GM12874 (cell line): ENCODE results near the gene CISD1.

Experiments used
- CTCF ChIP-seq: IDR thresholded peaks from 2 replicates; pipeline ENCODE4 v1.5.1; 2011; ENCODE audit warnings: low read depth, mild to moderate bottlenecking, control low read depth, low read length, moderate library complexity; ENCODE audit not compliant: insufficient read depth

CISD1 gene

GRCh38 chr10:58282615-58283014 lies 13.7 kb downstream of the CISD1 start:
- TF ChIP-seq CTCF: no peak

GRCh38 chr10:58291538-58292174 lies 22.7 kb downstream of the CISD1 start:
- TF ChIP-seq CTCF: peak; percentile 54; the same call in 1 of the 2 replicates

- TF ChIP-seq CTCF: no peak
Measured at GRCh38 chr10:58293989-58294388, 25.0 kb downstream of the CISD1 start.

- TF ChIP-seq CTCF: peak; percentile 72
Measured at GRCh38 chr10:58299580-58299979, 30.6 kb downstream of the CISD1 start.

GRCh38 chr10:58300676-58301075 lies 31.7 kb downstream of the CISD1 start:
- no peak for TF ChIP-seq CTCF

DNA sequence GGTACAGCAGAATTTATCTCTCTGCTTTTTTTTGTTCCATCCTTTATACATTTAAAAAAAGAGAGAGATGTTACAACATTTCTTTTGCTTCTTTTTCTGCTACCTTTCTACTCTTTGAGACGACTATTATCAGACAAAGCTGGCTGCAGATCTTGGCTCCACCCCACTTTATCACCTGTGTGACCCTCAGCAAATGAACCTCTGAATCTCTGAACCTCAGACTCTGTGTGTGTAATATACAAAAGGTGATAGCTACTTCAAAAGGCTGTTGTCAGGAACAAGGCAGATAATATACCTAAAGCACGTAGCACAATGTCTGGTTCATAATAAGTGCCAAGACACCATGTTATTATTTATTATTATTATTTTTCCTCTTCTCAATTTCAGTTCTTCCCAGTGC lies 33.3 kb downstream of the CISD1 start:
- TF ChIP-seq CTCF: no peak

GRCh38 chr10:58304099-58304633 lies 35.2 kb downstream of the CISD1 start:
- no peak for TF ChIP-seq CTCF
